ENCODE data around the gene WNT6. TPM values are rescaled to one million over a fixed set of nuclear protein-coding genes. Genes with fewer than 3 reads are reported as not detected.

WNT6 gene
- total and polyA plus RNA-seq, 2 experiments from 2014 or later = not detected

DNA sequence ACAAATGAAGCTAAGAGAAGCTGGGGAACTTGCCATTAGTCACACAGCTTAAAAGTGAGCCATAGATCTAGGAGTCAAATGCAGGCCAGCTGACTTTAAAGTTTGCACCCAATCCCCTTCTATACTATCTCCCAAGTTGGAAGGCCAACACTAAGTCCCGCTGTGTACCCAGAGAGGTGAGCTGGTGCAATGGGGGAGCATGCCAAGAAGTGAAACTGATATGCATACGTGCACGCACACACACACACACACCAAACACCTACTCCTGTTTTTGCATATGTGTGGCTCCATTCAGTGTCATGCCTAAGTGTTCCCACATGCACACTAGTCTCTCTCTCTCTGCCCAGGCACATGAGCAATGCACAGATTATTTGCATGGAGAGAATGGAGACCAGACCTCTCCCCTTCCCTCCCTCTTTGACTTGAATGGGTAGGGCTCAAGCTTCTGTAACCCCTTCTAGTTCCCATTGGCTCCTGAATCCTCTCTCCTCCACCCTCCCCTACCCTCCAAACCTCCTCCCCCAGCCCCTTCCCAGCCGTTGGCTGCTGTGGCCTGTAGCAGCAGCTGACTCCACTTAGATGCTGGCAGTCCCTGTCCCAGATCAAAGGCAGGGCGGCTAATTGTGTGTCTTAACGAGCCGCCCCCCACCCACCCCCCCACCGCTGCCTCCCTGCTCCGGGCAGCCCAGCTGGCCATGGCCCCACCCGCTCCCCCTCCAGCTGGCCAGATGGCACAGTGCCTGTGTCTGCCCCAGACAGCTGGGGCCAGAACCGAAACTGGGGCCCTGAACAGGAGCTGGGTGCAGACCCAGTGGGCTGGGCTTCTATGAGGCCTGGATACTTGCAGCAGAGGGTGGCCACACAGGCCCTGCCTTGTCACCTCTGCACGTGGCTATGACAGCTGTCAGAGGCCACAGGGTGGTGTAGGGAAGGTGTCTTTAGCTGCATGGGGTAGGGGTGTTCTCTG is 26.7 kb downstream of the WNT6 start:
- H3K9ac ChIP-seq = no peak overlapping the region
- DNase-seq = no peak
- H3K9me2 ChIP-seq (ENCODE audit: insufficient read depth) = no peaks in the 10 kb centered on the region
- no peaks in the 10 kb centered on the region for H4K20me1 ChIP-seq (ENCODE audit: insufficient read depth)
- WGBS, 2 experiments (ENCODE audit: low coverage in 1 of 2, low lambda C conversion rate in 2 of 2, missing lambda C conversion rate in 2 of 2) = 30 to 52% methylated on average over 7 to 12 of the region's 12 CpGs
- H3F3A ChIP-seq (ENCODE audit: insufficient read depth) = 0 out of 2 replicates have a peak, but pooled peaks cover 5% of the 10 kb centered on the region
- H3K79me2 ChIP-seq (ENCODE audit: insufficient read depth) = no peaks in the 10 kb centered on the region
- H2AFZ ChIP-seq = no peak overlapping the region
- in situ Hi-C loops (cut with MboI) = no loop called here
- H3K9me3 ChIP-seq (ENCODE audit: low read depth) = no peaks in the 10 kb centered on the region
- H3K36me3 ChIP-seq (ENCODE audit: low read depth) = no peaks in the 10 kb centered on the region
- peaks cover 9% of the 10 kb centered on the region; the same call in 1 of the 2 replicates for H3K27me3 ChIP-seq (replicated peaks; ENCODE audit: insufficient read depth)
- no peak overlapping the region for H3K4me3 ChIP-seq
- TF ChIP-seq EZH2 (IDR thresholded peaks at IDR 0.05; ENCODE audit: insufficient read depth, poor library complexity, severe bottlenecking) (no peak), EZH2phosphoT487 (IDR thresholded peaks at IDR 0.05; ENCODE audit: insufficient read depth, low read depth) (no peak)
- H3K4me2 ChIP-seq (ENCODE audit: unreplicated experiment) = no peak overlapping the region
- H3K27ac ChIP-seq = no peak overlapping the region
- H3K4me1 ChIP-seq (ENCODE audit: insufficient read depth) = peaks cover 4% of the 10 kb centered on the region

DNA sequence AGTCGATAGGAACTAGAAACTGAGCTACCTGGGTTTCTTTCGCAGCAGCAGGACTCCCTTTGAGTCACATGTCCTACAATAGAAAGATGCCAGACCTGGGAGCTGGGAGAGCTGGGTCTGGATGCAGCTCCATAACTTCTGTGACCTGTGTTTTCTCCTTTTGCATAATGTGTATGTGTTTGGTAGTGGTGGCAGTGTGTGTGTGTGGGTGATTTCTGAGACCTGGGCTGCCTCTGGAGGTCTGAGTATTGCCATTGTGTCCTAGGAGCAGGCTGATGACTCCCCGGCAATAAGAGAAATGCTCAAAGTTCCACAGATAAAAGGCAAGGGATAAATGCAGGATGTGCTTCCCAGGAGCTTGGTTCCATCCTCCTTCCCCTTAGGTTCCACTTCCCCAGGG is 27.5 kb downstream of the WNT6 start:
- no peak for TF ChIP-seq EZH2 (IDR thresholded peaks at IDR 0.05; ENCODE audit: insufficient read depth, poor library complexity, severe bottlenecking)
- TF ChIP-seq EZH2phosphoT487 (IDR thresholded peaks at IDR 0.05; ENCODE audit: insufficient read depth, low read depth) = no peak
- 90 to 94% methylated on average over 3 of the region's 3 CpGs for WGBS, 2 experiments (ENCODE audit: low coverage in 1 of 2, low lambda C conversion rate in 2 of 2, missing lambda C conversion rate in 2 of 2)
- in situ Hi-C loops (cut with MboI) = no loop called here

DNA sequence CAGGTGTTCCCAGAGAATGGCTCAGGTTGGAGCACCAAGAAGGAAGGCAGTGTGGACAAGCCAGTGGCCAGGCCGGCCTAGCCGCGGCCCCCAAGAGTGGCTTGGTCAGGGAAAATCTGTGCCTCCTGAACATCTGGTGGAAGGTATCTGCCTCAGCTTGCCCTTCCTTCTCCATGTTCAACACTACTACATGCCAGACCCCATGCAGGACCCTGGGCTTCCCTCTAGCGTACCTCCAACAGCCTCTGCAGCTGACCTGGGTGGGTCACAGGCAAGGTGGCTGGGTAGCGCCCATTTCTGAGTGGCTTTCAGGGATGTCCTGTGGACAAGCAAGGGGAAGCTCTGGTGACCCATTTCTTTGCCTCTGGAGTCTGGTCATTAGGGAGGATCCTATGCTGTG is 28.7 kb downstream of the WNT6 start:
- no peak for TF ChIP-seq EZH2 (IDR thresholded peaks at IDR 0.05; ENCODE audit: insufficient read depth, poor library complexity, severe bottlenecking)
- no peak for TF ChIP-seq EZH2phosphoT487 (IDR thresholded peaks at IDR 0.05; ENCODE audit: insufficient read depth, low read depth)
- H3K9ac ChIP-seq = no peak overlapping the region
- in situ Hi-C loops (cut with MboI) = no loop called here
- H3K9me2 ChIP-seq (ENCODE audit: insufficient read depth) = no peaks in the 10 kb centered on the region
- H3F3A ChIP-seq (ENCODE audit: insufficient read depth) = no peaks in the 10 kb centered on the region
- H3K36me3 ChIP-seq (ENCODE audit: low read depth) = no peaks in the 10 kb centered on the region
- no peaks in the 10 kb centered on the region for H4K20me1 ChIP-seq (ENCODE audit: insufficient read depth)
- H3K27ac ChIP-seq = no peak overlapping the region
- H3K27me3 ChIP-seq (replicated peaks; ENCODE audit: insufficient read depth) = peaks cover 7% of the 10 kb centered on the region; the same call in 1 of the 2 replicates
- DNase-seq = no peak
- no peak overlapping the region for H3K4me2 ChIP-seq (ENCODE audit: unreplicated experiment)
- no peaks in the 10 kb centered on the region for H3K9me3 ChIP-seq (ENCODE audit: low read depth)
- H3K4me3 ChIP-seq = no peak overlapping the region
- H3K79me2 ChIP-seq (ENCODE audit: insufficient read depth) = no peaks in the 10 kb centered on the region
- H3K4me1 ChIP-seq (ENCODE audit: insufficient read depth) = no peaks in the 10 kb centered on the region
- H2AFZ ChIP-seq = no peak overlapping the region
- WGBS, 2 experiments (ENCODE audit: low coverage in 1 of 2, low lambda C conversion rate in 2 of 2, missing lambda C conversion rate in 2 of 2) = 86 to 87% methylated on average over 5 of the region's 5 CpGs

More for the DNA sequence above, 27.5 kb downstream of the WNT6 start:
- Histone ChIP-seq H3K4me3 (no peak overlapping the region), H3K9me3 (ENCODE audit: low read depth) (no peaks in the 10 kb centered on the region), H3K9me2 (ENCODE audit: insufficient read depth) (no peaks in the 10 kb centered on the region), H3F3A (ENCODE audit: insufficient read depth) (0 out of 2 replicates have a peak, but pooled peaks cover 5% of the 10 kb centered on the region), H2AFZ (no peak overlapping the region), H3K9ac (no peak overlapping the region), H3K79me2 (ENCODE audit: insufficient read depth) (no peaks in the 10 kb centered on the region), H3K36me3 (ENCODE audit: low read depth) (no peaks in the 10 kb centered on the region), H4K20me1 (ENCODE audit: insufficient read depth) (no peaks in the 10 kb centered on the region), H3K27ac (no peak overlapping the region), H3K27me3 (replicated peaks; ENCODE audit: insufficient read depth) (peaks cover 7% of the 10 kb centered on the region; the same call in 1 of the 2 replicates), H3K4me1 (ENCODE audit: insufficient read depth) (peaks cover 4% of the 10 kb centered on the region), H3K4me2 (ENCODE audit: unreplicated experiment) (no peak overlapping the region)
- DNase-seq = no peak

GRCh38 chr2:218889937-218890336 is 30.3 kb downstream of the WNT6 start:
- peaks cover 21% of the 10 kb centered on the region for H3K27me3 ChIP-seq (replicated peaks; ENCODE audit: insufficient read depth)
- DNase-seq = no peak
- TF ChIP-seq EZH2 (IDR thresholded peaks at IDR 0.05; ENCODE audit: insufficient read depth, poor library complexity, severe bottlenecking) (no peak), EZH2phosphoT487 (IDR thresholded peaks at IDR 0.05; ENCODE audit: insufficient read depth, low read depth) (no peak)
- no peaks in the 10 kb centered on the region for H3K9me2 ChIP-seq (ENCODE audit: insufficient read depth)
- no peaks in the 10 kb centered on the region for H3K9me3 ChIP-seq (ENCODE audit: low read depth)
- H3K79me2 ChIP-seq (ENCODE audit: insufficient read depth) = no peaks in the 10 kb centered on the region
- H4K20me1 ChIP-seq (ENCODE audit: insufficient read depth) = no peaks in the 10 kb centered on the region
- no peak overlapping the region for H3K4me3 ChIP-seq
- no peak overlapping the region for H3K27ac ChIP-seq
- in situ Hi-C loops (cut with MboI) = no loop called here
- 91 to 93% methylated on average over 23 of the region's 23 CpGs for WGBS, 2 experiments (ENCODE audit: low coverage in 1 of 2, low lambda C conversion rate in 2 of 2, missing lambda C conversion rate in 2 of 2)
- no peaks in the 10 kb centered on the region for H3F3A ChIP-seq (ENCODE audit: insufficient read depth)
- no peaks in the 10 kb centered on the region for H3K36me3 ChIP-seq (ENCODE audit: low read depth)
- H3K4me2 ChIP-seq (ENCODE audit: unreplicated experiment) = no peak overlapping the region
- no peaks in the 10 kb centered on the region for H3K4me1 ChIP-seq (ENCODE audit: insufficient read depth)
- no peak overlapping the region for H3K9ac ChIP-seq
- H2AFZ ChIP-seq = no peak overlapping the region
